Fibroblast of lung (primary cell): ENCODE results near the gene INF2. TPM values are rescaled to one million over a fixed set of nuclear protein-coding genes. Genes with fewer than 3 reads are reported as not detected.
A peak's percentile ranks its signal among the peaks of the same experiment; 100 is the strongest.
"Not testable (repeated sequence)": the region's sequence is repeated elsewhere in the genome, so short reads cannot be mapped to it uniquely, and the experiment has no call there.

ENCODE experiments used
- DNase-seq, 2 donors: peaks; one replicate each; pipeline versions ENCODE4 v3.0.0 to v3.0.0-alpha.2; 2010; ENCODE audit warnings: low read depth in 2 of 2
- H2AFZ ChIP-seq: 2 replicates; pipeline ENCODE4 v1.5.1; 2012; ENCODE audit warnings: low read length, control low read depth, inconsistent platforms
- H3K27ac ChIP-seq: 2 replicates; pipeline ENCODE4 v1.5.1; 2011; ENCODE audit warnings: low read length, control low read depth; ENCODE audit not compliant: insufficient read depth
- H3K27me3 ChIP-seq: 2 replicates; pipeline ENCODE4 v1.5.1; 2011; ENCODE audit warnings: mild to moderate bottlenecking, low read length; ENCODE audit not compliant: control insufficient read depth, insufficient read depth
- H3K36me3 ChIP-seq: 2 replicates; pipeline ENCODE4 v1.5.1; 2011; ENCODE audit warnings: low read length; ENCODE audit not compliant: control insufficient read depth, insufficient read depth
- H3K4me1 ChIP-seq: 2 replicates; pipeline ENCODE4 v1.5.1; 2011; ENCODE audit warnings: low read length; ENCODE audit not compliant: control insufficient read depth, insufficient read depth; ENCODE audit errors: extremely low read depth
- H3K4me2 ChIP-seq: 2 replicates; pipeline ENCODE4 v1.5.1; 2011; ENCODE audit warnings: low read length, control low read depth; ENCODE audit not compliant: insufficient read depth; ENCODE audit errors: extremely low read depth
- H3K4me3 ChIP-seq, 4 experiments: fragments of 200-600 bp in 1 of 4; sonication (generic) in 1 of 4; replicated peaks in 1 of 4; 2 replicates each; pipeline ENCODE4 v1.5.1; 2011 to 2016; ENCODE audit warnings: low read length in 4 of 4, low read depth in 3 of 4, mild to moderate bottlenecking in 3 of 4, control low read depth in 2 of 4, inconsistent platforms in 1 of 4, mixed read lengths in 1 of 4; ENCODE audit not compliant: insufficient read depth in 1 of 4; ENCODE audit errors: control extremely low read depth in 1 of 4
- H3K79me2 ChIP-seq: 2 replicates; pipeline ENCODE4 v1.5.1; 2012; ENCODE audit warnings: mild to moderate bottlenecking, low read length, inconsistent platforms; ENCODE audit not compliant: control insufficient read depth, insufficient read depth
- H3K9ac ChIP-seq: 2 replicates; pipeline ENCODE4 v1.5.1; 2011; ENCODE audit warnings: mild to moderate bottlenecking, low read length, control low read depth; ENCODE audit not compliant: insufficient read depth
- H3K9me3 ChIP-seq: 2 replicates; pipeline ENCODE4 v1.5.1; 2012; ENCODE audit warnings: low read depth, low read length; ENCODE audit not compliant: control insufficient read depth, insufficient read depth
- H4K20me1 ChIP-seq: 2 replicates; pipeline ENCODE4 v1.5.1; 2011; ENCODE audit warnings: low read length; ENCODE audit not compliant: control insufficient read depth, insufficient read depth; ENCODE audit errors: extremely low read depth
- CTCF ChIP-seq, 2 donors: IDR thresholded peaks in 1 of 2; conservative IDR thresholded peaks in 1 of 2; 1 replicate in 1 of 2; 2 replicates in 1 of 2; pipeline ENCODE4 v1.5.1; 2011 to 2012; ENCODE audit warnings: low read length in 2 of 2, control low read depth in 1 of 2, inconsistent platforms in 1 of 2, low read depth in 1 of 2, mild to moderate bottlenecking in 1 of 2
- EZH2 ChIP-seq: IDR thresholded peaks from 2 replicates; pipeline ENCODE4 v1.5.1; 2012; ENCODE audit warnings: low read length, control low read depth, mild to moderate bottlenecking; ENCODE audit errors: missing control alignments
- polyA plus RNA-seq, 2 donors: library from polyadenylated mRNA; depleted of rRNA in 1 of 2; stranded (reverse) in 1 of 2; unstranded in 1 of 2; fragments of >200 nt; gene quantifications; 2 replicates each; pipeline ENCODE4 v1.2.1, GENCODE V29; 2011 to 2012; ENCODE audit warnings: missing spikeins in 1 of 2
- total RNA-seq: library from RNA; depleted of rRNA; stranded (reverse); fragments of >200 nt; gene quantifications from 2 replicates; pipeline ENCODE4 v1.2.1, GENCODE V29; 2014

Gene INF2
- total and polyA plus RNA-seq, 2 donors (not counting 1 experiment from before 2014, with no cell fraction given): 19.8 to 50.9 TPM

- Histone ChIP-seq H3K4me3 (no peak overlapping the region), H3K27ac (no peak overlapping the region)
- peak; percentile 25 to 36 for DNase-seq
Observed at GRCh38 chr14:104749111-104749649, 59.8 kb downstream of the INF2 start.

GRCh38 chr14:104750056-104750752 lies 60.8 kb downstream of the INF2 start:
- Histone ChIP-seq H3K4me1 (peaks cover 31% of the 10 kb centered on the region), H3K4me2 (peak overlapping the region; percentile 32), H3K4me3 (no peak overlapping the region), H3K9me3 (no peaks in the 10 kb centered on the region), H3K36me3 (no peaks in the 10 kb centered on the region), H3K27me3 (no peaks in the 10 kb centered on the region), H3K79me2 (peaks cover 22% of the 10 kb centered on the region), H2AFZ (no peak overlapping the region), H4K20me1 (no peaks in the 10 kb centered on the region), H3K27ac (no peak overlapping the region), H3K9ac (no peak overlapping the region)
- no peak for DNase-seq
- TF ChIP-seq EZH2 (no peak), CTCF (conservative IDR thresholded peaks at IDR 0.05 in 1 of 2, IDR thresholded peaks at IDR 0.05 in 1 of 2; ENCODE audit: low read depth in 1 of 2, low read length in 2 of 2) (no peak)

More at GRCh38 chr14:104749111-104749649, 59.8 kb downstream of the INF2 start:
- no peaks in the 10 kb centered on the region for H3K36me3 ChIP-seq
- no peak overlapping the region for H2AFZ ChIP-seq
- no peak overlapping the region for H3K9ac ChIP-seq
- TF ChIP-seq CTCF (conservative IDR thresholded peaks at IDR 0.05 in 1 of 2, IDR thresholded peaks at IDR 0.05 in 1 of 2; ENCODE audit: low read depth in 1 of 2, low read length in 2 of 2) (no peak), EZH2 (no peak)
- peaks cover 28% of the 10 kb centered on the region for H3K4me1 ChIP-seq
- no peaks in the 10 kb centered on the region for H3K27me3 ChIP-seq
- H4K20me1 ChIP-seq: no peaks in the 10 kb centered on the region
- peaks cover 12% of the 10 kb centered on the region for H3K79me2 ChIP-seq
- no peaks in the 10 kb centered on the region for H3K9me3 ChIP-seq
- peak overlapping the region; percentile 17 for H3K4me2 ChIP-seq

GRCh38 chr14:104750753-104751057 lies 61.3 kb downstream of the INF2 start:
- H3K4me3 ChIP-seq, H4K20me1 ChIP-seq, H2AFZ ChIP-seq, H3K27ac ChIP-seq, H3K27me3 ChIP-seq, DNase-seq, H3K4me2 ChIP-seq, H3K36me3 ChIP-seq, H3K9me3 ChIP-seq, H3K9ac ChIP-seq: not testable (repeated sequence)
- Histone ChIP-seq H3K4me1 (peaks cover 31% of the 10 kb centered on the region), H3K79me2 (peaks cover 27% of the 10 kb centered on the region)
